HG03039 (cell line): ENCODE results near the gene AGPS.
"Not testable (repeated sequence)": the region's sequence is repeated elsewhere in the genome, so short reads cannot be mapped to it uniquely, and the experiment has no call there.

Experiments used
- ATAC-seq: cut with Tn5 transposase; IDR thresholded peaks from one replicate; pipeline ENCODE4 v1.9.1; 2021; ENCODE audit warnings: mild to moderate bottlenecking, moderate library complexity; ENCODE audit not compliant: unreplicated experiment

AGPS gene

GRCh38 chr2:177466337-177467195 is 74.0 kb downstream of the AGPS start:
- no peak for ATAC-seq

- no peak for ATAC-seq
These were observed 75.1 kb downstream of the AGPS start for GRCh38 chr2:177467646-177468045.

GRCh38 chr2:177471990-177472389 is 79.4 kb downstream of the AGPS start:
- no peak for ATAC-seq

- no peak for ATAC-seq
These were observed 81.7 kb downstream of the AGPS start for GRCh38 chr2:177474301-177474700.

- ATAC-seq: no peak
These were observed 82.4 kb downstream of the AGPS start for GRCh38 chr2:177474998-177475397.

GRCh38 chr2:177476897-177477296 is 84.3 kb downstream of the AGPS start:
- no peak for ATAC-seq

- no peak for ATAC-seq
These were observed 85.5 kb downstream of the AGPS start for GRCh38 chr2:177478029-177478428.

- ATAC-seq: no peak
These were observed 86.3 kb downstream of the AGPS start for GRCh38 chr2:177478907-177479306.

- ATAC-seq: no peak
These were observed 89.6 kb downstream of the AGPS start for GRCh38 chr2:177482195-177482594.

GRCh38 chr2:177483531-177483930 is 91.0 kb downstream of the AGPS start:
- no peak for ATAC-seq

GRCh38 chr2:177484180-177484795 is 91.7 kb downstream of the AGPS start:
- no peak for ATAC-seq

- not testable (repeated sequence) for ATAC-seq
These were observed 93.1 kb downstream of the AGPS start for GRCh38 chr2:177485657-177486056.

- ATAC-seq: no peak
These were observed 97.2 kb downstream of the AGPS start for GRCh38 chr2:177489719-177490301.

- no peak for ATAC-seq
These were observed 103.4 kb downstream of the AGPS start for GRCh38 chr2:177495945-177496344.

GRCh38 chr2:177496921-177497320 is 104.3 kb downstream of the AGPS start:
- no peak for ATAC-seq

- ATAC-seq: no peak
These were observed 108.6 kb downstream of the AGPS start for GRCh38 chr2:177501186-177501585.

- ATAC-seq: no peak
These were observed 113.9 kb downstream of the AGPS start for GRCh38 chr2:177506505-177506904.

- ATAC-seq: no peak
These were observed 114.4 kb downstream of the AGPS start for GRCh38 chr2:177506998-177507397.

- ATAC-seq: no peak
These were observed 124.4 kb downstream of the AGPS start for GRCh38 chr2:177516824-177517544.

- no peak for ATAC-seq
These were observed 126.2 kb downstream of the AGPS start for GRCh38 chr2:177518754-177519153.

GRCh38 chr2:177519534-177520115 is 127.1 kb downstream of the AGPS start:
- no peak for ATAC-seq
